WTC11 (cell line): Measurements from ENCODE around the gene FARSA.
"Not testable (repeated sequence)": the region's sequence is repeated elsewhere in the genome, so short reads cannot be mapped to it uniquely, and the experiment has no call there.

ENCODE experiments used
- E2F4 ChIP-seq: sonication (generic); formaldehyde crosslinking; IDR thresholded peaks from 2 replicates; pipeline ENCODE4 v1.8.1; 2022; ENCODE audit warnings: low read depth, mild to moderate bottlenecking, moderate library complexity, missing genetic modification reagents, borderline replicate concordance
- ELF4 ChIP-seq: sonication (generic); formaldehyde crosslinking; IDR thresholded peaks from 2 replicates; pipeline ENCODE4 v1.8.1; 2022; ENCODE audit warnings: low read depth, mild to moderate bottlenecking, moderate library complexity, missing genetic modification reagents
- GABPB1 ChIP-seq: sonication (generic); formaldehyde crosslinking; IDR thresholded peaks from 2 replicates; pipeline ENCODE4 v1.8.1; 2023; ENCODE audit warnings: mild to moderate bottlenecking, missing genetic modification reagents
- IRF1 ChIP-seq: sonication (generic); formaldehyde crosslinking; IDR thresholded peaks from 2 replicates; pipeline ENCODE4 v1.8.0; 2023; ENCODE audit warnings: missing genetic modification reagents
- SMAD4 ChIP-seq: sonication (generic); formaldehyde crosslinking; IDR thresholded peaks from 2 replicates; pipeline ENCODE4 v1.8.0; 2022; ENCODE audit warnings: mild to moderate bottlenecking, missing genetic modification reagents
- TCF7 ChIP-seq: sonication (generic); formaldehyde crosslinking; IDR thresholded peaks from 2 replicates; pipeline ENCODE4 v1.8.0; 2022; ENCODE audit warnings: mild to moderate bottlenecking, low read depth, missing genetic modification reagents, moderate library complexity
- TP53 ChIP-seq: sonication (generic); formaldehyde crosslinking; IDR thresholded peaks from 2 replicates; pipeline ENCODE4 v1.8.1; 2023; ENCODE audit warnings: mild to moderate bottlenecking, missing genetic modification reagents
- ZNF671 ChIP-seq: fragments of 250-450 bp; sonication (Bioruptor Pico); IDR thresholded peaks from 2 replicates; pipeline ENCODE4 v1.8.0; 2021; ENCODE audit warnings: mild to moderate bottlenecking
- TF ChIP-seq, protein P1 (sequence below): fragments of 200-600 bp; IDR thresholded peaks from 2 replicates; pipeline ENCODE4 v1.8.0; 2022; ENCODE audit warnings: antibody characterized with exemption
- TF ChIP-seq, protein P2 (sequence below): sonication (generic); formaldehyde crosslinking; conservative IDR thresholded peaks from 2 replicates; pipeline ENCODE4 v1.8.1; 2022; ENCODE audit warnings: mild to moderate bottlenecking, missing genetic modification reagents

DNA sequence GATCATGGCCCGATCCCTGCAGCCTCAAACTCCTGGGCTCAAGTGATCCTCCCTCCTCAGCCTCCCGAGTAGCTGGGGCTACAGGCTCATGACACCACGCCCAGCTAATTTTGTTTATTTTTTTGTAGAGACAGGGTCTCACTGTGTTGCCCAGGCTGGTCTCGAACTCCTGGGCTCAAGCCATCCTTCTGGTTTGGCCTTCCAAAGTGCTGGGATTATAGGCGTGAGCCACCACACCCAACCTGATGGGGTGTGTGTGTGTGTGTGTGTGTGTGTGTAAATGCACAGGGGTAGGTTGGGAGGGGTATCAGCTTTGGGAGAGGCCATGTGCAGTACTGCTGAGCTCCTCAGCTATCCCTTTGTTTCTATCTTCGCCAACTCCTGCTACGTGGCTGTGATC lies 42.6 kb upstream of the FARSA start:
- TF ChIP-seq IRF1 (CRISPR knock-in tag); E2F4 (CRISPR knock-in tag); TCF7 (CRISPR knock-in tag); ZNF671 (CRISPR knock-in tag); SMAD4; GABPB1 (CRISPR knock-in tag); TP53 (CRISPR knock-in tag); ELF4 (CRISPR knock-in tag): not testable (repeated sequence)
- TF ChIP-seq, protein P1, sequence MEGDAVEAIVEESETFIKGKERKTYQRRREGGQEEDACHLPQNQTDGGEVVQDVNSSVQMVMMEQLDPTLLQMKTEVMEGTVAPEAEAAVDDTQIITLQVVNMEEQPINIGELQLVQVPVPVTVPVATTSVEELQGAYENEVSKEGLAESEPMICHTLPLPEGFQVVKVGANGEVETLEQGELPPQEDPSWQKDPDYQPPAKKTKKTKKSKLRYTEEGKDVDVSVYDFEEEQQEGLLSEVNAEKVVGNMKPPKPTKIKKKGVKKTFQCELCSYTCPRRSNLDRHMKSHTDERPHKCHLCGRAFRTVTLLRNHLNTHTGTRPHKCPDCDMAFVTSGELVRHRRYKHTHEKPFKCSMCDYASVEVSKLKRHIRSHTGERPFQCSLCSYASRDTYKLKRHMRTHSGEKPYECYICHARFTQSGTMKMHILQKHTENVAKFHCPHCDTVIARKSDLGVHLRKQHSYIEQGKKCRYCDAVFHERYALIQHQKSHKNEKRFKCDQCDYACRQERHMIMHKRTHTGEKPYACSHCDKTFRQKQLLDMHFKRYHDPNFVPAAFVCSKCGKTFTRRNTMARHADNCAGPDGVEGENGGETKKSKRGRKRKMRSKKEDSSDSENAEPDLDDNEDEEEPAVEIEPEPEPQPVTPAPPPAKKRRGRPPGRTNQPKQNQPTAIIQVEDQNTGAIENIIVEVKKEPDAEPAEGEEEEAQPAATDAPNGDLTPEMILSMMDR = not testable (repeated sequence)
- TF ChIP-seq, protein P2, sequence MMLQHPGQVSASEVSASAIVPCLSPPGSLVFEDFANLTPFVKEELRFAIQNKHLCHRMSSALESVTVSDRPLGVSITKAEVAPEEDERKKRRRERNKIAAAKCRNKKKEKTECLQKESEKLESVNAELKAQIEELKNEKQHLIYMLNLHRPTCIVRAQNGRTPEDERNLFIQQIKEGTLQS (CRISPR knock-in tag) = not testable (repeated sequence)
